Measurements from ENCODE around the gene CYS1. TPM values are rescaled to one million over a fixed set of nuclear protein-coding genes. Genes with fewer than 3 reads are reported as not detected.

CYS1 gene
- total RNA-seq, 2 experiments from 2014 or later = 0.68 TPM; not detected in 1

DNA sequence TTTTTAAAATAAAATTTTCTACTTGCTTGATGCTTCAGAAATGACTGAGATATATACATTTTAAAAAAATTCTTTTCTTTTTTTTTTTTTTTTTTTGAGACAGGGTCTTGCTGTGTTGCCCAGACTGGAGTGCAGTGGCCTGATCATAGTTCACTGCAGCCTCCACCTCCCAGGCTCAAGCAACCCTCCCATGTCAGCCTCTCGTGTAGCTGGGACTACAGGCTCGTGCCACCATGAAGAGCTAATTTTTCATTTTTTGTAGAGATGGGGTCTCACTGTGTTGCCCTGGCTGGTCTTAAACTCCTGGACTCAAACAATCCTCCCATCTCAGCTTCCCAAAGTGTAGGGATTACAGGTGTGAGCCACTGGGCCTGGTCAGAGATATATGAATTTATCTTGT, 12.9 kb downstream of the CYS1 start:
- Histone ChIP-seq H4K20me1 (ENCODE audit: insufficient read depth, low read length) (no peaks in the 10 kb centered on the region), H3K4me1 (ENCODE audit: insufficient read depth, low read length, poor library complexity, severe bottlenecking) (peaks cover 9% of the 10 kb centered on the region), H3K9me2 (ENCODE audit: insufficient read depth, low read length) (no peaks in the 10 kb centered on the region), H3K79me2 (ENCODE audit: insufficient read depth, low read depth, low read length) (no peaks in the 10 kb centered on the region), H3K36me3 (ENCODE audit: insufficient read depth, low read length) (no peaks in the 10 kb centered on the region), H3K27ac (ENCODE audit: low read depth, low read length, poor library complexity, severe bottlenecking) (no peak overlapping the region), H3K9me3 (ENCODE audit: low read length) (peaks cover 5% of the 10 kb centered on the region; the same call in 1 of the 2 replicates), H3K4me3 (ENCODE audit: low read depth, low read length, poor library complexity, severe bottlenecking) (no peak overlapping the region), H2AFZ (ENCODE audit: low read length) (no peak overlapping the region), H3K4me2 (ENCODE audit: low read length) (no peak overlapping the region)
- no TSS peak for BruUV-seq (replicated peaks)
- CTCF ChIA-PET (ENCODE audit: unreplicated experiment) = no interaction called here
- no peak for TF ChIP-seq EZH2phosphoT487 (IDR thresholded peaks at IDR 0.05; ENCODE audit: borderline replicate concordance, low read depth, low read length)
- no peak for TF ChIP-seq CTCF (conservative IDR thresholded peaks at IDR 0.05; ENCODE audit: low read length)
- DNase-seq (ENCODE audit: low spot score) = no peak
- intact Hi-C loops (cut with micrococcal nuclease; ENCODE audit: unreplicated experiment) = no loop called here
- POLR2A ChIA-PET = interaction anchor here (0.8 to 2.4 kb wide), 4 partner anchors 16 to 991 kb away, joined by 3 to 9 read pairs (median 3); no protein-coding TSS in a partner anchor

GRCh38 chr2:10065773-10066055, 14.5 kb downstream of the CYS1 start:
- TF ChIP-seq EZH2phosphoT487 (IDR thresholded peaks at IDR 0.05; ENCODE audit: borderline replicate concordance, low read depth, low read length) (no peak), CTCF (conservative IDR thresholded peaks at IDR 0.05; ENCODE audit: low read length) (no peak)
- Histone ChIP-seq H3K9me2 (ENCODE audit: insufficient read depth, low read length) (no peaks in the 10 kb centered on the region), H3K79me2 (ENCODE audit: insufficient read depth, low read depth, low read length) (no peaks in the 10 kb centered on the region), H3K27ac (ENCODE audit: low read depth, low read length, poor library complexity, severe bottlenecking) (no peak overlapping the region), H3K36me3 (ENCODE audit: insufficient read depth, low read length) (no peaks in the 10 kb centered on the region), H3K4me1 (ENCODE audit: insufficient read depth, low read length, poor library complexity, severe bottlenecking) (no peaks in the 10 kb centered on the region), H3K9me3 (ENCODE audit: low read length) (peaks cover 5% of the 10 kb centered on the region; the same call in 1 of the 2 replicates), H3K4me2 (ENCODE audit: low read length) (no peak overlapping the region), H2AFZ (ENCODE audit: low read length) (no peak overlapping the region), H3K4me3 (ENCODE audit: low read depth, low read length, poor library complexity, severe bottlenecking) (no peak overlapping the region), H4K20me1 (ENCODE audit: insufficient read depth, low read length) (no peaks in the 10 kb centered on the region)
- CTCF ChIA-PET (ENCODE audit: unreplicated experiment) = interaction anchor here (0.7 kb wide), 1 partner anchor 30 kb away, joined by 3 read pairs; no protein-coding TSS in a partner anchor
- DNase-seq (ENCODE audit: low spot score) = no peak
- no TSS peak for BruUV-seq (replicated peaks)
- POLR2A ChIA-PET = no interaction called here
- intact Hi-C loops (cut with micrococcal nuclease; ENCODE audit: unreplicated experiment) = no loop called here

GRCh38 chr2:10064932-10065772, 15.1 kb downstream of the CYS1 start:
- Histone ChIP-seq H4K20me1 (ENCODE audit: insufficient read depth, low read length) (no peaks in the 10 kb centered on the region), H3K79me2 (ENCODE audit: insufficient read depth, low read depth, low read length) (no peaks in the 10 kb centered on the region), H3K4me1 (ENCODE audit: insufficient read depth, low read length, poor library complexity, severe bottlenecking) (no peaks in the 10 kb centered on the region), H2AFZ (ENCODE audit: low read length) (no peak overlapping the region), H3K36me3 (ENCODE audit: insufficient read depth, low read length) (no peaks in the 10 kb centered on the region), H3K4me2 (ENCODE audit: low read length) (no peak overlapping the region), H3K27ac (ENCODE audit: low read depth, low read length, poor library complexity, severe bottlenecking) (no peak overlapping the region), H3K4me3 (ENCODE audit: low read depth, low read length, poor library complexity, severe bottlenecking) (no peak overlapping the region), H3K9me3 (ENCODE audit: low read length) (peaks cover 5% of the 10 kb centered on the region; the same call in 1 of the 2 replicates), H3K9me2 (ENCODE audit: insufficient read depth, low read length) (no peaks in the 10 kb centered on the region)
- DNase-seq (ENCODE audit: low spot score) = no peak
- intact Hi-C loops (cut with micrococcal nuclease; ENCODE audit: unreplicated experiment) = no loop called here
- CTCF ChIA-PET (ENCODE audit: unreplicated experiment) = interaction anchor here (0.7 kb wide), 1 partner anchor 31 kb away, joined by 3 read pairs; no protein-coding TSS in a partner anchor
- no TSS peak for BruUV-seq (replicated peaks)
- POLR2A ChIA-PET = no interaction called here
- TF ChIP-seq CTCF (conservative IDR thresholded peaks at IDR 0.05; ENCODE audit: low read length) (no peak), EZH2phosphoT487 (IDR thresholded peaks at IDR 0.05; ENCODE audit: borderline replicate concordance, low read depth, low read length) (no peak)
